ENCODE results near the gene PRUNE2. TPM values are rescaled to one million over a fixed set of nuclear protein-coding genes. Genes with fewer than 3 reads are reported as not detected.

PRUNE2 gene
- total RNA-seq, 1 donor from 2014 or later = under 0.01 TPM

DNA sequence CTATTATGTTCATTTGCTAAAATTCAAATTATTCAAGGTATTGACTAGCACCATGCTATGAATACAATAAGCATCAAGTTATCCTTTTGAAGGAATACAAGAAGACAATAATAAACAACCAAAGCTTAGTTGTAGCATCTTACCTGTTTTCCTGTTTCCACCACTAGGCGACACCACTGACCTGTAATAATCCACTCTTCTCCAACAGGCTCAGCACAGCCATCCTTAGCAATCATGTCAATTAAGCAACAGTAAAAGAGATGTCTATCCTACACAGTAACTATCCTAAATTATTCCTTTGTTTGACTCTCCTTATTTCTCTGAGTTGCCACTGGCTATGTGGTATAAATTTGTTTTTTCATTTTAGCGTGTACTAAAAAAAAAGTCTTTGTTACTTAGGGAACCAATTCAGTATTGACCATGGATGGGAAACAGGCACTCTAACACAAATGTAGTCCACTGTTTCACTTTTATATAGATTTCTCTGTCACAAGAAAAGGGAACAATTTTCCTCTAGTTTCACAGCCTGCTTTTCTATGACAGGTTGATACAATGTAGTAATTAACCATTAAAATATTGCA, 95.4 kb downstream of the PRUNE2 start:
- FAIRE-seq (no peak), DNase-seq (ENCODE audit: low read depth) (peak; percentile 71)
- TF ChIP-seq, protein P1, sequence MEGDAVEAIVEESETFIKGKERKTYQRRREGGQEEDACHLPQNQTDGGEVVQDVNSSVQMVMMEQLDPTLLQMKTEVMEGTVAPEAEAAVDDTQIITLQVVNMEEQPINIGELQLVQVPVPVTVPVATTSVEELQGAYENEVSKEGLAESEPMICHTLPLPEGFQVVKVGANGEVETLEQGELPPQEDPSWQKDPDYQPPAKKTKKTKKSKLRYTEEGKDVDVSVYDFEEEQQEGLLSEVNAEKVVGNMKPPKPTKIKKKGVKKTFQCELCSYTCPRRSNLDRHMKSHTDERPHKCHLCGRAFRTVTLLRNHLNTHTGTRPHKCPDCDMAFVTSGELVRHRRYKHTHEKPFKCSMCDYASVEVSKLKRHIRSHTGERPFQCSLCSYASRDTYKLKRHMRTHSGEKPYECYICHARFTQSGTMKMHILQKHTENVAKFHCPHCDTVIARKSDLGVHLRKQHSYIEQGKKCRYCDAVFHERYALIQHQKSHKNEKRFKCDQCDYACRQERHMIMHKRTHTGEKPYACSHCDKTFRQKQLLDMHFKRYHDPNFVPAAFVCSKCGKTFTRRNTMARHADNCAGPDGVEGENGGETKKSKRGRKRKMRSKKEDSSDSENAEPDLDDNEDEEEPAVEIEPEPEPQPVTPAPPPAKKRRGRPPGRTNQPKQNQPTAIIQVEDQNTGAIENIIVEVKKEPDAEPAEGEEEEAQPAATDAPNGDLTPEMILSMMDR (IDR thresholded peaks at IDR 0.05; ENCODE audit: insufficient read depth, low read length, severe bottlenecking) = peak; percentile 81

DNA sequence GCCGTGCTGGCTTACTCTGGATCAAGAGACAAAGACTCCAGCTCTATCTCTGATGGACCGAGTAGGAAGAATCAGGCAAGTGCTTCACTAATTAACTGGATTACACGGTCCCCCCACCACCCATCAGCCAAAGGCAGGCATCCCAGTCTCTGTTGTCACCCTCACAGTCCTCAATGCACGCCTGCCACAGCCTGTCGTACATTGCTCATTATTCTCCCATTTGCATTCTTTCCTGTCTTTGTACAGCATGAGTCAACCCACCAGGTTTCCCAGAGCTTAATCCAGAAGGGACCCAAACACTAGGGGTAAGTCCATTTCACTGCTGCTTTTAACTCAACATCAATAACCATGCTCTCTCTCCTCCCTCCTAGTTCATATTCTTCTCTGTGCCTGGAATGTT, 97.3 kb downstream of the PRUNE2 start:
- Histone ChIP-seq H3K27me3 (ENCODE audit: control insufficient read depth, insufficient read depth, low read length) (no peaks in the 10 kb centered on the region), H3K36me3 (ENCODE audit: control insufficient read depth, insufficient read depth, low read length) (no peaks in the 10 kb centered on the region), H3K4me3 (ENCODE audit: low read depth, low read length) (no peak overlapping the region)
- DNase-seq (ENCODE audit: low read depth) (peak; percentile 53), FAIRE-seq (no peak)
- TF ChIP-seq, protein P1 (IDR thresholded peaks at IDR 0.05; ENCODE audit: insufficient read depth, low read length, severe bottlenecking) = no peak

More for the DNA sequence above, 95.4 kb downstream of the PRUNE2 start:
- Histone ChIP-seq H3K36me3 (ENCODE audit: control insufficient read depth, insufficient read depth, low read length) (no peaks in the 10 kb centered on the region), H3K4me3 (ENCODE audit: low read depth, low read length) (no peak overlapping the region), H3K27me3 (ENCODE audit: control insufficient read depth, insufficient read depth, low read length) (no peaks in the 10 kb centered on the region)

DNA sequence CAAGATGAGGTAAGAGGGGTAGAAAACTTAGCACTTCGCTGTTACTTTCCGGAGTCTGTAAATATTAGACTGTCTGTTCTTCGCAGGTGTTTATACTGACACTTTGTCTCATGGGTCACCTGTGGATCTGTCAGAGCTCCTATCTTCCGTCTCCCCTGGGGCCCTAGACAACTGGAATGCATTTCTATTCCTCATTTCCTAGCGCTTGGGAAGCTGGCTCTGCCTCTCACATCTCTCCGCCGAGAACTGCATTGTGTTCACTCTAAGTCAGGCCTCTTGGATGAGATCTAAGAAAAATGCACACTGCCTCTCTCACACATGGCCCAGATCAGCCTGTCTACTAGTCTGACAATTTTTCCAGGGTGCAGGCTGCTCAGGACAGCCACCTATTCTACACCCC, 102.2 kb downstream of the PRUNE2 start:
- Histone ChIP-seq H3K27me3 (ENCODE audit: control insufficient read depth, insufficient read depth, low read length) (no peaks in the 10 kb centered on the region), H3K36me3 (ENCODE audit: control insufficient read depth, insufficient read depth, low read length) (no peaks in the 10 kb centered on the region), H3K4me3 (ENCODE audit: low read depth, low read length) (no peak overlapping the region)
- FAIRE-seq (peak; percentile 28), DNase-seq (ENCODE audit: low read depth) (no peak)
- TF ChIP-seq, protein P1 (IDR thresholded peaks at IDR 0.05; ENCODE audit: insufficient read depth, low read length, severe bottlenecking) = no peak

DNA sequence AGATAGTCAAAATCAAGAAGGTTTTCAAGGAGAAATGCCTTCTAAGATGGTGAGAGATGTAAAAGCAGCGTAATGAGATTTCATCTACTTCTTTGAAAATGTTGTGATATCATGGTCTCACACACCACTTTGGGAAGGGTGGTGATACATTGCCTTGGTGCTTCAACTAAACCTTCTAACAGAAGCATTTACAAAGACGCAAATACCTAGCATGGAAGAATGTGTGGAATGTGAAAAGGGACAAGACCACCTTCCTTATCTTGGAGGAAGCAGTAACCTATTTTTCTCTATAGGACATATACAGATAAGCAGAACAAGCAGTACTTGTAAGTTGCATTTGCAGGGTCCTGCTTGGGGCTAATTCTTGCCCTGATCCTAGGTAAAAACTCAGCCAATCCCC, 102.8 kb downstream of the PRUNE2 start:
- TF ChIP-seq, protein P1 (IDR thresholded peaks at IDR 0.05; ENCODE audit: insufficient read depth, low read length, severe bottlenecking) = no peak
- H3K27me3 ChIP-seq (ENCODE audit: control insufficient read depth, insufficient read depth, low read length) = no peaks in the 10 kb centered on the region
- H3K36me3 ChIP-seq (ENCODE audit: control insufficient read depth, insufficient read depth, low read length) = no peaks in the 10 kb centered on the region
- FAIRE-seq (no peak), DNase-seq (ENCODE audit: low read depth) (no peak)
- H3K4me3 ChIP-seq (ENCODE audit: low read depth, low read length) = no peak overlapping the region

DNA sequence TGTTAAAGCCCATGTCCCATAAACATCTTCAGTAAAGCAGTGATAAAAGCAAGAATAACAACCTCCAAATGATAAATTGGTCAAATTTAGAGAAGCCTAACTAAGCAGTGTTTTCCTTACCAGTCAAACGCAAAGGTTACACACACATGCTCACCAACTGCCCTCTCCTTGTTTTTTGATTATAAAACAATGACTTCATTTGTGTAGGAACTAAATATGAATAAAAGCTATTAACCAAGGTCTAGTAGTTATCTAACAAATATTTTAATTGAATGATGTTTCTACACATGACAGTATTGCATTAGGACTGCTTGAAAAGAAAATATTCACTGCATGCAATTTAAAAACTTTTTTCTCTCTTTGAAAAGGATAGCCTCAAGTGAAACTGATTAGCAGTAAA, 105.0 kb downstream of the PRUNE2 start:
- FAIRE-seq = no peak
- no peak overlapping the region for H3K4me3 ChIP-seq (ENCODE audit: low read depth, low read length)
- TF ChIP-seq, protein P1 (IDR thresholded peaks at IDR 0.05; ENCODE audit: insufficient read depth, low read length, severe bottlenecking) = no peak
- H3K27me3 ChIP-seq (ENCODE audit: control insufficient read depth, insufficient read depth, low read length) = no peaks in the 10 kb centered on the region
- no peaks in the 10 kb centered on the region for H3K36me3 ChIP-seq (ENCODE audit: control insufficient read depth, insufficient read depth, low read length)
- DNase-seq (ENCODE audit: low read depth) = no peak

DNA sequence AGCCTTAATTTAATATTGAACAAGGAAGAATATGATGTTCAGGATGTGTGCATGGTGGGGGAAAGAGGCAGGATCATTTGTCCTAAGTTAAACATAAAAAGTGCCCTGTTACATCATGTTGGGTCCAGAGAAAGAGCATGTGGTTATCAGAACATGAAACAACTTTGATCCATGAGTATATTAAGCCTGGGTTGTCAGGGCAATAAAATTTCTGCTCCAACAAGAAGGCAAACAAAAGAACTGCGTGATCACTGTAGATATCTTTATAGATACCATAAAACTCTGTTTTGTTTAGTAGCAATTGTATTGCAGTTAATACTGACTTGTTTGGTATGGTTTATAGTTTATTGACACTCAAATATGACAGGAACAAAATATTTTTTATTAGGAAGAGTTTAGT, 106.4 kb downstream of the PRUNE2 start:
- Histone ChIP-seq H3K27me3 (ENCODE audit: control insufficient read depth, insufficient read depth, low read length) (no peaks in the 10 kb centered on the region), H3K36me3 (ENCODE audit: control insufficient read depth, insufficient read depth, low read length) (no peaks in the 10 kb centered on the region), H3K4me3 (ENCODE audit: low read depth, low read length) (no peak overlapping the region)
- FAIRE-seq = no peak
- TF ChIP-seq, protein P1 (IDR thresholded peaks at IDR 0.05; ENCODE audit: insufficient read depth, low read length, severe bottlenecking) = no peak
- DNase-seq (ENCODE audit: low read depth) = no peak

Measured in bronchial epithelial cell (primary cell).